ENCODE measurements around the gene LINGO4.

DNA sequence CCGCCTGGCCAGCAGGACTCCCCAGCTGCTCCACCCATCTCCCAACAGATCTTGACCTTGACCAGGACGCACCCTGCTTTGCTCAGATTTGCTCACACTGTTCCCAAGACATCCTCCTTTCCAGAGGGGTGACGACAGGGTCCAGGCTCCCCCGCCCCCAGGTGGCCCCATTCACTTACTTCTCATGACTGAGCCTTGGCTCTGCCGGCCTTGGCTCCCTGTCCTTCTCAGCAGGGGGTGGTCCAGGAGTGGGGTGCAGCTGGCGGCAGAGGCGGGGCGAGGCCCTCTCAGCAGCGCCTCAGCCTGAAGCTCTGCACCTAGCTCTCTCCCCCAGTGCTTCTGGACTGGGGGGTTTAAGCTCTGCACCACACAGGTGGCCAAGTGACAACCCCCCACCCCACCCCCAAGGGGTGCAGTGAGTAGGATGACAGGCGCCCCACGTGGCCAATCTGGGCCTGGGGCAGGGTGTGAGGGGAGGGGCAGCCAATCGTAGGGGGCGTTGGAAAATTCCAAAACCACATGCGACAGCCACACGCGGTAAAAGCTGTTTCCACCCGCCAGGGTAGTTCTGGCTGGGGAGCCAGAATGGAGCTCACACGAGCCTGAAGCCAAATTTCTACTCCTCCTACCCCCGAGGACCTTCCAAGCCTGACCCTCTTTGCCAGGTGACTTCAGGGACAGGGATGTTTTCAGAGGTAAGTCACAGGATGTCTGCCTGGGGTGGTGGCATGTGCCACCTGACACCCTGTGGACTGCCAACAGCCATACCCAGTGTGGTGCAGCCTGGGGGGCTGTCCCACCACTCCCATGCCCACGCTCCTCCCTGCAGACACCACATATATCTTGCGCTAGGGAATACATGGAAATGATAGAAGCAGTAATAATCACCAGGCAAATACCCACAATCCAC is 20.8 kb upstream of the LINGO4 start:
- TF ChIP-seq, protein P1, sequence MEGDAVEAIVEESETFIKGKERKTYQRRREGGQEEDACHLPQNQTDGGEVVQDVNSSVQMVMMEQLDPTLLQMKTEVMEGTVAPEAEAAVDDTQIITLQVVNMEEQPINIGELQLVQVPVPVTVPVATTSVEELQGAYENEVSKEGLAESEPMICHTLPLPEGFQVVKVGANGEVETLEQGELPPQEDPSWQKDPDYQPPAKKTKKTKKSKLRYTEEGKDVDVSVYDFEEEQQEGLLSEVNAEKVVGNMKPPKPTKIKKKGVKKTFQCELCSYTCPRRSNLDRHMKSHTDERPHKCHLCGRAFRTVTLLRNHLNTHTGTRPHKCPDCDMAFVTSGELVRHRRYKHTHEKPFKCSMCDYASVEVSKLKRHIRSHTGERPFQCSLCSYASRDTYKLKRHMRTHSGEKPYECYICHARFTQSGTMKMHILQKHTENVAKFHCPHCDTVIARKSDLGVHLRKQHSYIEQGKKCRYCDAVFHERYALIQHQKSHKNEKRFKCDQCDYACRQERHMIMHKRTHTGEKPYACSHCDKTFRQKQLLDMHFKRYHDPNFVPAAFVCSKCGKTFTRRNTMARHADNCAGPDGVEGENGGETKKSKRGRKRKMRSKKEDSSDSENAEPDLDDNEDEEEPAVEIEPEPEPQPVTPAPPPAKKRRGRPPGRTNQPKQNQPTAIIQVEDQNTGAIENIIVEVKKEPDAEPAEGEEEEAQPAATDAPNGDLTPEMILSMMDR (IDR thresholded peaks at IDR 0.05), result no peak
- TF ChIP-seq POLR2A (IDR thresholded peaks at IDR 0.05), result no peak
- no peak for TF ChIP-seq POLR2AphosphoS5 (IDR thresholded peaks at IDR 0.05)
